Upper lobe of right lung (tissue), 1 donor: Measurements from ENCODE around the gene NKX3-2. TPM values are rescaled to one million over a fixed set of nuclear protein-coding genes. Genes with fewer than 3 reads are reported as not detected.

Experiments used
- ATAC-seq: fragments of 200-7000 bp; cut with Tn5 transposase; one replicate; pipeline ENCODE4 v1.9.1; 2020; ENCODE audit warnings: mild to moderate bottlenecking, moderate library complexity
- DNase-seq: peaks from one replicate; pipeline ENCODE4 v3.0.0-alpha.2; 2020
- H3K27ac ChIP-seq: fragments of 200-600 bp; one replicate; pipeline ENCODE4 v1.8.0; 2022
- H3K27me3 ChIP-seq: fragments of 200-600 bp; one replicate; pipeline ENCODE4 v1.8.0; 2022; ENCODE audit warnings: mild to moderate bottlenecking
- H3K36me3 ChIP-seq: fragments of 200-600 bp; one replicate; pipeline ENCODE4 v1.8.0; 2022
- H3K4me1 ChIP-seq: fragments of 200-600 bp; one replicate; pipeline ENCODE4 v1.8.0; 2022
- H3K4me3 ChIP-seq: fragments of 200-600 bp; one replicate; pipeline ENCODE4 v1.8.0; 2022; ENCODE audit warnings: mild to moderate bottlenecking
- H3K9me3 ChIP-seq: fragments of 200-600 bp; one replicate; pipeline ENCODE4 v1.8.0; 2022
- CTCF ChIP-seq: fragments of 200-600 bp; IDR thresholded peaks from one replicate; pipeline ENCODE4 v1.8.0; 2022; ENCODE audit warnings: antibody characterized with exemption
- intact Hi-C: fragments of 100-400 bp; cut with DNase I; formaldehyde crosslinking; loops from one replicate; pipeline ENCODE4 v1.11.0; 2022
- total RNA-seq: library from RNA; stranded (reverse); fragmentation: NEBNext Ultra II Directional; extraction: Animal tissue kit (Norgen Biotek cat#: 25700); gene quantifications from one replicate; pipeline ENCODE4 v1.2.1, GENCODE V29; 2021
- donor health status: DM: no; HTN: yes; CAD: no; lungs with severe emphysema.

The NKX3-2 gene
- total RNA-seq, 1 donor from 2014 or later: not detected

DNA sequence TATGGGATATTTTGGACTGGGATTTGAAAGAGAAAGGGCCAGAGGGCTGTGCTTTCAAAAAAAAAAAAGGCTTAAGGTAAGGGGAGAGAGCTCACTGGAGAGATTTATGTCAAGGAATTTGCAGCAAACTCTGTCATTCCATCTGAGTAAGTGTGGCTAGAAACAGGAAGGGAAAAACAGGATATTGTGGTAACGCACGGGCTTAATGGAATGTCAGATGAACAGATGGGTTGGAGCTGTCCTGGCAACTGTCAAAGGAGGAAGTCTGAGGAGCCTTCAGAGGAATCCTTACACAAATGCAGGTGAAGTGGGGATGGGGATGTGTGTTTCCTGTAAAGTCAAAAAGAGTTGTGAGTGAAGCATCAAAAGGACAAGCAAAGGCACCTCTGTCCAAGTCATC is 15.1 kb upstream of the NKX3-2 start:
- no peaks in the 10 kb centered on the region for H3K9me3 ChIP-seq
- no peak for ATAC-seq
- no peak for DNase-seq
- H3K27ac ChIP-seq: no peak overlapping the region
- no peak overlapping the region for H3K4me3 ChIP-seq
- no peaks in the 10 kb centered on the region for H3K36me3 ChIP-seq
- TF ChIP-seq CTCF: no peak
- no peaks in the 10 kb centered on the region for H3K4me1 ChIP-seq
- intact Hi-C loops: no loop called here
- peaks cover 5% of the 10 kb centered on the region for H3K27me3 ChIP-seq

DNA sequence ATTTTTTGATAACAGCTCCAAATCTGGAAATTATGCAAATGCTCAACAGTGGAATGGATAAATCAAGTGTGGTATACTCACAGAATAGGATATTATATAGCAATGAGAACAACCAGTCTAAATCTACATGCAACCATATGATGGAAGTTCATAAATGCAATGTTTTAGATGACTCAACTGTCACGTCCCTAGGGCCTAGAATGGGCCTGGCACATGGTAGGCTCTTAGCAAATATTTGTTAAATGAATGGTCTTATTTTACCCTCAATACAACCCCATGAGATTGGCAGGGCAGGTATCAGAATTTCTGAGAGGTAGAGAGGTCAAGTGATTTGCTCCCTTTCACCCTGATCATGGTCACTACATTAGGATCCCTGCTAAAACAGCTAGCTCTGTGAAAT is 14.6 kb upstream of the NKX3-2 start:
- no peak for TF ChIP-seq CTCF
- Histone ChIP-seq H3K27ac (no peak overlapping the region), H3K36me3 (no peaks in the 10 kb centered on the region), H3K27me3 (peaks cover 5% of the 10 kb centered on the region), H3K4me3 (no peak overlapping the region), H3K4me1 (no peaks in the 10 kb centered on the region), H3K9me3 (no peaks in the 10 kb centered on the region)
- intact Hi-C loops: no loop called here
- ATAC-seq (no peak), DNase-seq (no peak)

GRCh38 chr4:13555325-13555724 is 11.0 kb upstream of the NKX3-2 start:
- H3K27ac ChIP-seq: no peak overlapping the region
- no peak overlapping the region for H3K4me3 ChIP-seq
- intact Hi-C loops: no loop called here
- no peaks in the 10 kb centered on the region for H3K4me1 ChIP-seq
- peaks cover 32% of the 10 kb centered on the region for H3K27me3 ChIP-seq
- ATAC-seq (no peak), DNase-seq (no peak)
- no peak for TF ChIP-seq CTCF
- H3K9me3 ChIP-seq: no peaks in the 10 kb centered on the region
- H3K36me3 ChIP-seq: no peaks in the 10 kb centered on the region

GRCh38 chr4:13553081-13553480 is 8.8 kb upstream of the NKX3-2 start:
- Histone ChIP-seq H3K4me1 (peaks cover 4% of the 10 kb centered on the region), H3K9me3 (no peaks in the 10 kb centered on the region), H3K27ac (no peak overlapping the region), H3K4me3 (no peak overlapping the region), H3K36me3 (no peaks in the 10 kb centered on the region), H3K27me3 (peaks cover 51% of the 10 kb centered on the region)
- intact Hi-C loops: loop anchor here (5.0 kb wide), 1 partner anchor 831 kb away; no protein-coding TSS in a partner anchor
- DNase-seq: no peak
- no peak for ATAC-seq
- no peak for TF ChIP-seq CTCF

- DNase-seq (peak; percentile 89), ATAC-seq (peak; percentile 86)
- intact Hi-C loops: no loop called here
- H3K27ac ChIP-seq: no peak overlapping the region
- TF ChIP-seq CTCF: peak; percentile 91
- no peaks in the 10 kb centered on the region for H3K9me3 ChIP-seq
- peaks cover 23% of the 10 kb centered on the region for H3K4me1 ChIP-seq
- H3K27me3 ChIP-seq: peaks cover 86% of the 10 kb centered on the region
- no peaks in the 10 kb centered on the region for H3K36me3 ChIP-seq
- H3K4me3 ChIP-seq: no peak overlapping the region
These were observed 4.8 kb upstream of the NKX3-2 start for GRCh38 chr4:13548984-13549546.
